ENCODE measurements around the gene UMAD1.

DNA sequence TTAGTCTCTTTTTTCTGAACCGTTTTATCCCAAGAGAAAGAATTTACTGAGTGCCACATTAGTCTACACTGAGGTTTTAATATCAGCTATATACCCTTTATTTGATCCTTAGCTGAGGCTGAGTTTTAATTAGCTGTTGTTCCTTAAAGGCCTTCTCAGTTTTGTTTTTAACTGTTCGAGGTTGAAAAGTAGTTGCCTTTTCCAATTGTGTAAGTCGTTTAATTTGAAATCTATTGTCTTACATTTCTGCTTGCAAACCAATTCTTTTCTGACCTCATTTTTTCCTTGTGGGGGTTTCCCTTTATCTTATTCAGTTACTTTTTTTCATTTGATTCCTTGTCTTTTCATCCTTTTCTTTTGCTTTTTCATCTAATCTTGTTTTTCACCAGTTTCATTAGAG is 30.8 kb downstream of the UMAD1 start:
- TF ChIP-seq, protein P1, sequence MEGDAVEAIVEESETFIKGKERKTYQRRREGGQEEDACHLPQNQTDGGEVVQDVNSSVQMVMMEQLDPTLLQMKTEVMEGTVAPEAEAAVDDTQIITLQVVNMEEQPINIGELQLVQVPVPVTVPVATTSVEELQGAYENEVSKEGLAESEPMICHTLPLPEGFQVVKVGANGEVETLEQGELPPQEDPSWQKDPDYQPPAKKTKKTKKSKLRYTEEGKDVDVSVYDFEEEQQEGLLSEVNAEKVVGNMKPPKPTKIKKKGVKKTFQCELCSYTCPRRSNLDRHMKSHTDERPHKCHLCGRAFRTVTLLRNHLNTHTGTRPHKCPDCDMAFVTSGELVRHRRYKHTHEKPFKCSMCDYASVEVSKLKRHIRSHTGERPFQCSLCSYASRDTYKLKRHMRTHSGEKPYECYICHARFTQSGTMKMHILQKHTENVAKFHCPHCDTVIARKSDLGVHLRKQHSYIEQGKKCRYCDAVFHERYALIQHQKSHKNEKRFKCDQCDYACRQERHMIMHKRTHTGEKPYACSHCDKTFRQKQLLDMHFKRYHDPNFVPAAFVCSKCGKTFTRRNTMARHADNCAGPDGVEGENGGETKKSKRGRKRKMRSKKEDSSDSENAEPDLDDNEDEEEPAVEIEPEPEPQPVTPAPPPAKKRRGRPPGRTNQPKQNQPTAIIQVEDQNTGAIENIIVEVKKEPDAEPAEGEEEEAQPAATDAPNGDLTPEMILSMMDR (IDR thresholded peaks at IDR 0.05), result no peak
- no peak for TF ChIP-seq POLR2A (IDR thresholded peaks at IDR 0.05)
- no peak for TF ChIP-seq POLR2AphosphoS5 (IDR thresholded peaks at IDR 0.05; ENCODE audit: insufficient read depth in 1 of 2, low read depth in 1 of 2)

Data from vagina (tissue), 2 donors.